HG02623 (cell line): ENCODE measurements around the gene PHC2.

Source experiments
- ATAC-seq: cut with Tn5 transposase; IDR thresholded peaks from one replicate; pipeline ENCODE4 v1.9.1; 2021; ENCODE audit warnings: moderate library complexity; ENCODE audit not compliant: unreplicated experiment

The PHC2 gene

GRCh38 chr1:33430692-33431593 lies at the start of gene PHC2:
TSS of gene PHC2 (minus strand) at chr1:33431095. CDS start at chr1:33375539, 55,556 bp downstream.
- peak; percentile 86 for ATAC-seq

- ATAC-seq, result no peak
These were observed 46.6 kb upstream of the PHC2 start for GRCh38 chr1:33477451-33477850.

DNA sequence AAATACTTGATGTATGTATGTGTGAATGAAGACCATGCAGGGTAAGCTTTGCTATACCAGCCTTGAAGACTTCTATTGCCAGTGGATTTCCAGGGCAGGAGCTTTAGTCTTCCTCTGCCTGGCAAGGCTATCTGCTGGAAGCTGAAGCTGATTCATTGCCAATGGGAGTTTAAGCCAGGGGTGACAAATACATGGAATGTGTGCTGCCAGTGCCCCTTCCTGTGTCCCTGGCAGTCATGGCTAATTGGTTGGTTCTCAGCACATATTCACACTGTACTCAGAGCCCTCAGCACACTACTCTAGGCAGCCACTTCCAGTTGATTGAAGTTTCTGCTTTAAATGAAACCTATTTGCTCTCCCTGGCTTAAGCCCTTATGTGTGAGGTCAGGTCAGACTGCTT lies 43.0 kb upstream of the PHC2 start:
- ATAC-seq, result no peak

DNA sequence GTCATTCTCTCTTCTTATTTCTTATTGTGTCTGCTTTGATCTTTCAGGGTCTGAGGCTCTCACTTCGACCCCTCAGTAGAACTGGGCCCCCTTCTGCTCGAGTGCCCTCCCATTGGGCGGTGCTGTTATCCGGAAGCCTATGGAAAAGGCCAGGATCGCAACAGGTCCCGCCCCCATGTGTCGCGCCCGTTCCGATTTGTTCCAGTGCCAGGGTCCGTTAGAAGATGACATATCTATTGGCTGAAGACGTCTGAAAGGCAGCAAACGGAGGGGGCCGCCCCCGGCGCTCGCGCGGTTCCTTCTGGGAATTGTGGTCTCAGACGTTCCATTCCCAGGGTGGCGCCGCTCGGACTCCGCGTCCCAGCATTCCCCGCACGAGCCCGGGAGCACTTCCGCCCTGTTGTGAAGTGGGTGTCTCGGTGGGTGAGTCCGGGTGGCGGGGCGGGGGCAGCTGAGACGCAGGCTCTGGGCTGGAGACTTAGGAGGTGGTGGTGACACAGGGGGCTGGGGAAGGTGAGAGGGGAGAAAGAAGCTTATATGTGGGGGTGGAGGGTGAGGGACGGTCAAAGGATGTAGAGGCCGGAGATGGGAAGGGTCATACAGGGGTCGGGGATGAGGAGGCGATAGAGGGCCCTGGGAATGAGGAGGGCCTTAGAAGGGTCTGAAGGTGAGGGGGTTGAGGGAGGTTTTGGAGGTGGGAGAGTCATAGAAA lies 41.5 kb upstream of the PHC2 start, which contains the start of gene ZSCAN20:
Gene ZSCAN20 (plus strand): TSS at position 377 of the 712 bp plus-strand sequence. CDS start 6,644 bp downstream, outside the sequence.
- peak; percentile 90 for ATAC-seq

DNA sequence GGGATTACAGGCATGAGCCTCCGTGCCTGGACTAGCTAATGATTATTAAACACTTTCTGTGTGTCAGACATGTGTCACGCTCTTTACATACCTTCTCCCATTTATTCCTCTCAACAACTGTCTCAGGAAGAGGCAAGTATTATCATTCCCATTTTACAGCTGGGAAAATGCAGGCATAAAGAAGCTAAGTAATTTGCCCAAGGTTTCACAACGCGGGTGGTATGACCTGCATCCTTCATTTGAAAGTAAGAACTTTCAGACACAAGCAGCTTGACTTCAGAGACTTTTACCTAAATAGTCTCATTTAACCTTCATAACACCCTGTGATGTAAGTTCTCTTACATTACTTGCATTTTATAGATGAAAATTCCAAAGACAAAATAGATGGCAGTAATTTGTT lies 40.5 kb upstream of the PHC2 start:
- ATAC-seq, result no peak

GRCh38 chr1:33470495-33471012 lies 39.7 kb upstream of the PHC2 start:
- ATAC-seq, result no peak

- ATAC-seq, result no peak
These were observed 38.8 kb upstream of the PHC2 start for GRCh38 chr1:33469691-33470090.

GRCh38 chr1:33468967-33469366 lies 38.1 kb upstream of the PHC2 start:
- ATAC-seq, result no peak

DNA sequence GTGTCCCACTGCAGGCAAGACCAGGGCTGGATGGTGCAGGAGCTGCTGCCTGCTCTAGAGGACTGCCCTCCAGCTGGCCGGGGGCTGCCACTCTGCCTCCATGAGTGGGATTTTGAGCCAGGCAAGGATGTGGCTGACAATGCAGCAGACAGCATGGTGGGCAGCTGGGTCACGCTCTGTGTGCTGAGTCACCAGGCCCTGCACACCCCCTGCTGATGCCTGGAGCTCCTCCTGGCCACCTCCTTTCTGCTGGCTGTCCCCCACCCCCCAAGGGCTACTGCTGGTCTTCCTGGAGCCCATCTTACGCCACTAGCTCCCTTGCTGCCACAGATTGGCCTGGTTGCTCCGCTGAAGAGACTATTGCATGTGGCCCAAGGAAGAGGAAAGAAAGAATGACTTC lies 37.6 kb upstream of the PHC2 start:
- no peak for ATAC-seq

DNA sequence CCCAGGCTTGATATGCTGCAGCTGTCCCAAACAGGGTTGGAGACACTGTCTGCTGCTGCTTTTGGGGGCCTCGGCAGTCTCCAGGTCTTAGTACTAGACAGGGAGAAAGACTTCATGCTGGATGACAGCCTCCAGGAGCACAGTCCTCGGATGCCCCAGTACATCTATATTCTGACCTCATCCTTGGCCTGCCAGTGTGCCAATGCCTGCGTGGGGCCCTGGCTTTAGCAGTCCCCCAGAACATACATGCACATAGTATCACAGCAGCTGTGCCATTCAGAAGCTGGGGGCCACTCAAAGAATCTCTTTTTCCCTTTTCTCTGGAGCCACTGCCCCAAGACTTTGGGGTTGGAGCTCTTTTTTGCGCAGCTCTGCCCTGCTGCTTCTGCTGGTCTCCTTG lies 37.1 kb upstream of the PHC2 start:
- ATAC-seq, result no peak

- ATAC-seq, result no peak
These were observed 35.3 kb upstream of the PHC2 start for GRCh38 chr1:33466159-33466558.

GRCh38 chr1:33465316-33465715 lies 34.4 kb upstream of the PHC2 start:
- no peak for ATAC-seq

GRCh38 chr1:33464552-33464951 lies 33.7 kb upstream of the PHC2 start:
- ATAC-seq, result no peak

- no peak for ATAC-seq
These were observed 31.7 kb upstream of the PHC2 start for GRCh38 chr1:33462405-33463164.

- no peak for ATAC-seq
These were observed 30.2 kb upstream of the PHC2 start for GRCh38 chr1:33460947-33461629.

GRCh38 chr1:33460144-33460543 lies 29.2 kb upstream of the PHC2 start:
- no peak for ATAC-seq

GRCh38 chr1:33459691-33460090 lies 28.8 kb upstream of the PHC2 start:
- no peak for ATAC-seq

DNA sequence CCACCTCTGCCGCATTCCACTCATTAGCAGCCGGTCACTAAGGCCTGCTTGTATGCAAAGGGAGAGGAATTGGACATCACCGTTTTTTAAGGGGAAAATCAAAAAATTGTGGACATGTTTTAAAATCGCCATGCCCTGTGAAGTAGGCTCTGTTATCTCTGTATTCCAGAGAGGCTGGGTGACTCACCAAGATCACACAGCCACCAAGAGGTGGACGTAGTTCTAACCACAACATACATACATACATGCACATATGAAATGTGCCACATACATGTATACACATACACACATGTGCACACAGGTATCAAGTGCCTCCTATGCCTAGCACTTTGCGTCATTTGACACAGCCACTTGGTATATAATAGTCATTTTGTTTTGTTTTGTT lies 25.6 kb upstream of the PHC2 start:
- ATAC-seq, result no peak

GRCh38 chr1:33455539-33456501 lies 24.9 kb upstream of the PHC2 start:
- no peak for ATAC-seq
